Measurements from ENCODE around the gene SMC3.

- no peak for TF ChIP-seq JUNB (IDR thresholded peaks at IDR 0.05; ENCODE audit: unreplicated experiment)
- TF ChIP-seq POLR2AphosphoS5 (IDR thresholded peaks at IDR 0.05; ENCODE audit: low read depth): no peak
- no peak for TF ChIP-seq CTCF (conservative IDR thresholded peaks at IDR 0.05; ENCODE audit: low read depth in 2 of 2)
- TF ChIP-seq EZH2 (IDR thresholded peaks at IDR 0.05; ENCODE audit: low read depth, unreplicated experiment): no peak
These were observed 49.1 kb downstream of the SMC3 start for GRCh38 chr10:110616493-110617033.

Data from GM23338 (cell line).